ENCODE data around the gene KRTAP19-1. TPM values are rescaled to one million over a fixed set of nuclear protein-coding genes. Genes with fewer than 3 reads are reported as not detected.
A peak's percentile ranks its signal among the peaks of the same experiment; 100 is the strongest.
"Not testable (repeated sequence)": the region's sequence is repeated elsewhere in the genome, so short reads cannot be mapped to it uniquely, and the experiment has no call there.

KRTAP19-1 gene
- not detected for total RNA-seq

GRCh38 chr21:30480145-30480544 lies at the start of gene KRTAP19-1:
Gene KRTAP19-1, minus strand, starts transcription at chr21:30480367. Its CDS starts 50 bp downstream, at chr21:30480317.
- H3K27me3 ChIP-seq = no peaks in the 10 kb centered on the region
- H3K36me3 ChIP-seq = no peaks in the 10 kb centered on the region
- TF ChIP-seq CTCF (IDR thresholded peaks at IDR 0.05) (no peak), POLR2A (IDR thresholded peaks at IDR 0.05) (no peak)
- WGBS, 2 donors = 87 to 91% methylated on average over 4 to 7 of the region's 7 CpGs
- intact Hi-C loops (cut with DNase I) = no loop called here
- DNase-seq = no peak
- H3K9me3 ChIP-seq = no peaks in the 10 kb centered on the region
- H3K27ac ChIP-seq = no peak within 1 kb of the TSS
- no peak within 1 kb of the TSS for H3K4me3 ChIP-seq (replicated peaks in 1 of 3)
- no peaks in the 10 kb centered on the region for H3K4me1 ChIP-seq

GRCh38 chr21:30518876-30519275 lies 38.7 kb upstream of the KRTAP19-1 start:
- Histone ChIP-seq H3K4me3 (replicated peaks in 1 of 3) (no peak overlapping the region), H3K27ac (peak overlapping the region; percentile 28 to 56 (median 48)), H3K9me3 (no peaks in the 10 kb centered on the region), H3K4me1 (peaks cover 18 to 22% of the 10 kb centered on the region in 2 donors), H3K36me3 (no peaks in the 10 kb centered on the region), H3K27me3 (no peaks in the 10 kb centered on the region)
- intact Hi-C loops (cut with DNase I) = no loop called here
- 28 to 34% methylated on average over 1 of the region's 1 CpG for WGBS, 2 donors
- no peak for TF ChIP-seq CTCF (IDR thresholded peaks at IDR 0.05)
- DNase-seq = peak; percentile 86 to 87

GRCh38 chr21:30515681-30516080 lies 35.5 kb upstream of the KRTAP19-1 start:
- H3K4me3 ChIP-seq (replicated peaks in 1 of 3) = no peak overlapping the region
- intact Hi-C loops (cut with DNase I) = no loop called here
- H3K9me3 ChIP-seq = no peaks in the 10 kb centered on the region
- no peak for TF ChIP-seq CTCF (IDR thresholded peaks at IDR 0.05)
- TF ChIP-seq POLR2A (IDR thresholded peaks at IDR 0.05) = no peak
- 33 to 40% methylated on average over 1 of the region's 1 CpG for WGBS, 2 donors
- peaks cover 18 to 22% of the 10 kb centered on the region in 2 donors for H3K4me1 ChIP-seq
- no peaks in the 10 kb centered on the region for H3K36me3 ChIP-seq
- peak overlapping the region; percentile 35 to 63 (median 43) for H3K27ac ChIP-seq
- DNase-seq = peak; percentile 68 to 73
- H3K27me3 ChIP-seq = no peaks in the 10 kb centered on the region

- intact Hi-C loops (cut with DNase I); H3K27me3 ChIP-seq; H3K27ac ChIP-seq; H3K4me1 ChIP-seq; H3K4me3 ChIP-seq (replicated peaks in 1 of 3); H3K9me3 ChIP-seq; H3K36me3 ChIP-seq: not testable (repeated sequence)
- TF ChIP-seq CTCF (IDR thresholded peaks at IDR 0.05) = peak in 5 of 6 experiments; percentile 18 to 59 (median 50)
- peak; percentile 18 to 20 for DNase-seq
- 28 to 35% methylated on average over 4 of the region's 4 CpGs for WGBS, 2 donors
These were observed 25.5 kb upstream of the KRTAP19-1 start for GRCh38 chr21:30505621-30506205.

GRCh38 chr21:30502041-30502440 lies 21.9 kb upstream of the KRTAP19-1 start, which contains the start of gene KRTAP19-5:
Gene KRTAP19-5, minus strand, starts transcription at chr21:30502141. Its CDS starts 51 bp downstream, at chr21:30502090.
- H3K4me1 ChIP-seq = no peaks in the 10 kb centered on the region
- no peaks in the 10 kb centered on the region for H3K9me3 ChIP-seq
- 92 to 94% methylated on average over 6 of the region's 6 CpGs for WGBS, 2 donors
- H3K4me3 ChIP-seq (replicated peaks in 1 of 3) = no peak within 1 kb of the TSS
- no peaks in the 10 kb centered on the region for H3K36me3 ChIP-seq
- intact Hi-C loops (cut with DNase I) = no loop called here
- H3K27ac ChIP-seq = no peak within 1 kb of the TSS
- TF ChIP-seq CTCF (IDR thresholded peaks at IDR 0.05) (no peak), POLR2A (IDR thresholded peaks at IDR 0.05) (no peak)
- H3K27me3 ChIP-seq = no peaks in the 10 kb centered on the region
- DNase-seq = no peak

All from thyroid gland (tissue), 4 donors.